Transverse colon (tissue), 4 donors: Measurements from ENCODE around the gene CDKN1B.

ENCODE experiments used
- CTCF ChIP-seq, 5 experiments: fragments of 200-600 bp in 3 of 5; fragments of 450-650 bp in 2 of 5; sonication (generic) in 3 of 5; IDR thresholded peaks; 1 replicate in 2 of 5; 2 replicates in 3 of 5; pipeline ENCODE4 v1.5.1; 2016 to 2017; ENCODE audit warnings: antibody characterized with exemption in 5 of 5, inconsistent platforms in 3 of 5, mild to moderate bottlenecking in 2 of 5, moderate library complexity in 1 of 5
- EP300 ChIP-seq: sonication (generic); formaldehyde crosslinking; IDR thresholded peaks from one replicate; pipeline ENCODE4 v1.6.1; 2017; ENCODE audit warnings: antibody characterized with exemption, low read depth
- POLR2A ChIP-seq: fragments of 450-650 bp; IDR thresholded peaks from one replicate; pipeline ENCODE4 v1.6.1; 2016; ENCODE audit warnings: antibody characterized with exemption, mild to moderate bottlenecking, moderate library complexity
- POLR2AphosphoS5 ChIP-seq, 3 donors: sonication (generic); formaldehyde crosslinking; IDR thresholded peaks; one replicate each; pipeline ENCODE4 v1.6.1; 2016; ENCODE audit warnings: antibody characterized with exemption in 3 of 3

- TF ChIP-seq CTCF (IDR thresholded peaks at IDR 0.05) (peak in 2 of 5 experiments; percentile 13 to 29), POLR2A (peak; percentile 81), POLR2AphosphoS5 (IDR thresholded peaks at IDR 0.05) (peak; percentile 78 to 86 (median 81)), EP300 (no peak)
Observed at GRCh38 chr12:12714276-12715021, 2.7 kb upstream of the CDKN1B start.
